ENCODE measurements around the gene YEATS2. TPM values are rescaled to one million over a fixed set of nuclear protein-coding genes. Genes with fewer than 3 reads are reported as not detected.

The YEATS2 gene
- polyA plus RNA-seq, 2 of the 4 experiments (the other 2 are of a cell fraction): 11.2 to 15.3 TPM

DNA sequence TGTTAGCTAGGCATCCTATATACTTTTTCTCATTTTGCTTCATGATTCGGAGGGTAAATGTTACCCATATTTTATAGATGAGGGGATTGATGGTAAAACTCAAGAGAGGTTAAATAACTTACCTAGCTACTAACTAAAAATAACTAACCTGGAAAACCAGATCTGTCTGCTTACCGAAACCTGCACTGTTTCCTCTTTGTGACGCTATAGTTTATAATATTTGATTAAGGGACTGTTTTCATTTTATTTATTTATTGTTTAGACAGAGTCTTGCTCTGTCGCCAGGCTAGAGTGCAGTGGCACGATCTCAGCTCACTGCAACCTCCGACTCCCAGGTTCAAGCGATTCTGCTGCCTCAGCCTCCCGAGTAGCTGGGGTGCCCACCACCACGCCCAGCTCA is 71.9 kb downstream of the YEATS2 start:
- no peak for FAIRE-seq
- H3K4me1 ChIP-seq: peaks cover 4% of the 10 kb centered on the region; the same call in 1 of the 3 replicates
- H3K4me2 ChIP-seq: no peak overlapping the region
- H3K27ac ChIP-seq: no peak overlapping the region
- DNase-seq (ENCODE audit: low read depth in 1 of 2, low spot score in 1 of 2): no peak
- WGBS (ENCODE audit: missing lambda C conversion rate): 89% methylated on average over 9 of the region's 9 CpGs
- POLR2A ChIA-PET: no interaction called here
- CTCF ChIA-PET: interaction anchor here (0.8 to 1.0 kb wide), 2 partner anchors 249 to 300 kb away, joined by 3 read pairs; partner anchors contain the start of gene ABCC5
- TF ChIP-seq CHD2 (IDR thresholded peaks at IDR 0.05; ENCODE audit: low read length, partially characterized antibody) (no peak), KDM1A (IDR thresholded peaks at IDR 0.05; ENCODE audit: low read depth) (no peak), RFX5 (IDR thresholded peaks at IDR 0.05) (no peak), HOXA7 (CRISPR knock-in tag; IDR thresholded peaks at IDR 0.05) (no peak), MYC (IDR thresholded peaks at IDR 0.05; ENCODE audit: borderline replicate concordance, low read length) (no peak), SREBF2 (IDR thresholded peaks at IDR 0.05) (no peak), POLR2AphosphoS2 (conservative IDR thresholded peaks at IDR 0.05; ENCODE audit: low read length) (no peak), RARB (CRISPR knock-in tag; IDR thresholded peaks at IDR 0.05) (no peak), MAZ (IDR thresholded peaks at IDR 0.05; ENCODE audit: borderline replicate concordance, low read depth, low read length) (no peak), HOXB5 (CRISPR knock-in tag; IDR thresholded peaks at IDR 0.05) (no peak), GATA3 (IDR thresholded peaks at IDR 0.05; ENCODE audit: borderline replicate concordance) (no peak), EP300 (IDR thresholded peaks at IDR 0.05) (no peak), BHLHE40 (IDR thresholded peaks at IDR 0.05; ENCODE audit: low read depth, low read length) (no peak), HDAC2 (IDR thresholded peaks at IDR 0.05) (no peak)
- TF ChIP-seq, protein P1, sequence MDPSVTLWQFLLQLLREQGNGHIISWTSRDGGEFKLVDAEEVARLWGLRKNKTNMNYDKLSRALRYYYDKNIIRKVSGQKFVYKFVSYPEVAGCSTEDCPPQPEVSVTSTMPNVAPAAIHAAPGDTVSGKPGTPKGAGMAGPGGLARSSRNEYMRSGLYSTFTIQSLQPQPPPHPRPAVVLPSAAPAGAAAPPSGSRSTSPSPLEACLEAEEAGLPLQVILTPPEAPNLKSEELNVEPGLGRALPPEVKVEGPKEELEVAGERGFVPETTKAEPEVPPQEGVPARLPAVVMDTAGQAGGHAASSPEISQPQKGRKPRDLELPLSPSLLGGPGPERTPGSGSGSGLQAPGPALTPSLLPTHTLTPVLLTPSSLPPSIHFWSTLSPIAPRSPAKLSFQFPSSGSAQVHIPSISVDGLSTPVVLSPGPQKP (IDR thresholded peaks at IDR 0.05; ENCODE audit: low read depth, low read length): no peak
- TF ChIP-seq, protein P2, sequence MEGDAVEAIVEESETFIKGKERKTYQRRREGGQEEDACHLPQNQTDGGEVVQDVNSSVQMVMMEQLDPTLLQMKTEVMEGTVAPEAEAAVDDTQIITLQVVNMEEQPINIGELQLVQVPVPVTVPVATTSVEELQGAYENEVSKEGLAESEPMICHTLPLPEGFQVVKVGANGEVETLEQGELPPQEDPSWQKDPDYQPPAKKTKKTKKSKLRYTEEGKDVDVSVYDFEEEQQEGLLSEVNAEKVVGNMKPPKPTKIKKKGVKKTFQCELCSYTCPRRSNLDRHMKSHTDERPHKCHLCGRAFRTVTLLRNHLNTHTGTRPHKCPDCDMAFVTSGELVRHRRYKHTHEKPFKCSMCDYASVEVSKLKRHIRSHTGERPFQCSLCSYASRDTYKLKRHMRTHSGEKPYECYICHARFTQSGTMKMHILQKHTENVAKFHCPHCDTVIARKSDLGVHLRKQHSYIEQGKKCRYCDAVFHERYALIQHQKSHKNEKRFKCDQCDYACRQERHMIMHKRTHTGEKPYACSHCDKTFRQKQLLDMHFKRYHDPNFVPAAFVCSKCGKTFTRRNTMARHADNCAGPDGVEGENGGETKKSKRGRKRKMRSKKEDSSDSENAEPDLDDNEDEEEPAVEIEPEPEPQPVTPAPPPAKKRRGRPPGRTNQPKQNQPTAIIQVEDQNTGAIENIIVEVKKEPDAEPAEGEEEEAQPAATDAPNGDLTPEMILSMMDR (IDR thresholded peaks at IDR 0.05): no peak
- TF ChIP-seq, protein P3, sequence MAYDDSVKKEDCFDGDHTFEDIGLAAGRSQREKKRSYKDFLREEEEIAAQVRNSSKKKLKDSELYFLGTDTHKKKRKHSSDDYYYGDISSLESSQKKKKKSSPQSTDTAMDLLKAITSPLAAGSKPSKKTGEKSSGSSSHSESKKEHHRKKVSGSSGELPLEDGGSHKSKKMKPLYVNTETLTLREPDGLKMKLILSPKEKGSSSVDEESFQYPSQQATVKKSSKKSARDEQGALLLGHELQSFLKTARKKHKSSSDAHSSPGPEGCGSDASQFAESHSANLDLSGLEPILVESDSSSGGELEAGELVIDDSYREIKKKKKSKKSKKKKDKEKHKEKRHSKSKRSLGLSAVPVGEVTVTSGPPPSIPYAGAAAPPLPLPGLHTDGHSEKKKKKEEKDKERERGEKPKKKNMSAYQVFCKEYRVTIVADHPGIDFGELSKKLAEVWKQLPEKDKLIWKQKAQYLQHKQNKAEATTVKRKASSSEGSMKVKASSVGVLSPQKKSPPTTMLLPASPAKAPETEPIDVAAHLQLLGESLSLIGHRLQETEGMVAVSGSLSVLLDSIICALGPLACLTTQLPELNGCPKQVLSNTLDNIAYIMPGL (CRISPR knock-in tag; IDR thresholded peaks at IDR 0.05; ENCODE audit: borderline replicate concordance): no peak
- TF ChIP-seq, protein P4, sequence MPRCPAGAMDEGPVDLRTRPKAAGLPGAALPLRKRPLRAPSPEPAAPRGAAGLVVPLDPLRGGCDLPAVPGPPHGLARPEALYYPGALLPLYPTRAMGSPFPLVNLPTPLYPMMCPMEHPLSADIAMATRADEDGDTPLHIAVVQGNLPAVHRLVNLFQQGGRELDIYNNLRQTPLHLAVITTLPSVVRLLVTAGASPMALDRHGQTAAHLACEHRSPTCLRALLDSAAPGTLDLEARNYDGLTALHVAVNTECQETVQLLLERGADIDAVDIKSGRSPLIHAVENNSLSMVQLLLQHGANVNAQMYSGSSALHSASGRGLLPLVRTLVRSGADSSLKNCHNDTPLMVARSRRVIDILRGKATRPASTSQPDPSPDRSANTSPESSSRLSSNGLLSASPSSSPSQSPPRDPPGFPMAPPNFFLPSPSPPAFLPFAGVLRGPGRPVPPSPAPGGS (IDR thresholded peaks at IDR 0.05): no peak
- H3K9me3 ChIP-seq: no peaks in the 10 kb centered on the region
- H3K4me3 ChIP-seq: no peak overlapping the region
- no peak for ATAC-seq

DNA sequence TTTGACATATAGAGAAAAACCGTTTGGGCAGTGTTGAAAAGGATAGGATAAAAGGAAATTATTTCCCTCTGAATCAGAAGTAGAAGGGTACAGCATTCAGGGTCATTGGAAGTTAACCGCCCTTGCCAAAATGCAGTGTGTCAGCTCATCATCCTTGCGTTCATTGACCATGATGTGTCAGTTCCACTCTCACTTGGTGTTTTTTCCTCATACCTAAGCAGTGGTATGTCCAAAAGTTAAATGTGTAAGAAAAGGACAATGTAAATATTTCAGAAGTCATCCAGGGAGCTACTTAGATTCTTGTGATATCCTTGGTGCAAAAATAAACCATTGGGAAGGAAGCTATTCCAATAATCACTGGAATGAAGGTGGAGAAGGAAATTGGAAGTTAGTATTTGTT is 77.0 kb downstream of the YEATS2 start:
- Histone ChIP-seq H3K4me3 (no peak overlapping the region), H3K27ac (no peak overlapping the region), H3K4me1 (no peaks in the 10 kb centered on the region), H3K4me2 (no peak overlapping the region), H3K9me3 (no peaks in the 10 kb centered on the region)
- TF ChIP-seq ESRRA (IDR thresholded peaks at IDR 0.05; ENCODE audit: borderline replicate concordance, low read length) (no peak), HOXB5 (CRISPR knock-in tag; IDR thresholded peaks at IDR 0.05) (no peak), JUN (IDR thresholded peaks at IDR 0.05) (no peak), MYC (IDR thresholded peaks at IDR 0.05; ENCODE audit: borderline replicate concordance, low read length) (no peak), RCOR1 (IDR thresholded peaks at IDR 0.05; ENCODE audit: low read depth, low read length) (no peak), PHF8 (IDR thresholded peaks at IDR 0.05; ENCODE audit: borderline replicate concordance, low read depth) (no peak), RAD21 (conservative IDR thresholded peaks at IDR 0.05 in 1 of 2, IDR thresholded peaks at IDR 0.05 in 1 of 2) (no peak), EHMT2 (IDR thresholded peaks at IDR 0.05; ENCODE audit: low read depth) (no peak)
- TF ChIP-seq, protein P5, sequence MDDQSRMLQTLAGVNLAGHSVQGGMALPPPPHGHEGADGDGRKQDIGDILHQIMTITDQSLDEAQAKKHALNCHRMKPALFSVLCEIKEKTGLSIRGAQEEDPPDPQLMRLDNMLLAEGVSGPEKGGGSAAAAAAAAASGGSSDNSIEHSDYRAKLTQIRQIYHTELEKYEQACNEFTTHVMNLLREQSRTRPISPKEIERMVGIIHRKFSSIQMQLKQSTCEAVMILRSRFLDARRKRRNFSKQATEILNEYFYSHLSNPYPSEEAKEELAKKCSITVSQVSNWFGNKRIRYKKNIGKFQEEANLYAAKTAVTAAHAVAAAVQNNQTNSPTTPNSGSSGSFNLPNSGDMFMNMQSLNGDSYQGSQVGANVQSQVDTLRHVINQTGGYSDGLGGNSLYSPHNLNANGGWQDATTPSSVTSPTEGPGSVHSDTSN (IDR thresholded peaks at IDR 0.05): no peak
- TF ChIP-seq, protein P6, sequence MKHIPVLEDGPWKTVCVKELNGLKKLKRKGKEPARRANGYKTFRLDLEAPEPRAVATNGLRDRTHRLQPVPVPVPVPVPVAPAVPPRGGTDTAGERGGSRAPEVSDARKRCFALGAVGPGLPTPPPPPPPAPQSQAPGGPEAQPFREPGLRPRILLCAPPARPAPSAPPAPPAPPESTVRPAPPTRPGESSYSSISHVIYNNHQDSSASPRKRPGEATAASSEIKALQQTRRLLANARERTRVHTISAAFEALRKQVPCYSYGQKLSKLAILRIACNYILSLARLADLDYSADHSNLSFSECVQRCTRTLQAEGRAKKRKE (CRISPR knock-in tag; IDR thresholded peaks at IDR 0.05; ENCODE audit: low read depth): no peak
- 68% methylated on average over 3 of the region's 3 CpGs for WGBS (ENCODE audit: missing lambda C conversion rate)
- ChIA-PET POLR2A (no interaction called here), CTCF (interaction anchor here (2.7 kb wide), 1 partner anchor 8 kb away, joined by 8 read pairs; no protein-coding TSS in a partner anchor)
- ATAC-seq: no peak
- no peak for FAIRE-seq
- no peak for DNase-seq (ENCODE audit: low read depth in 1 of 2, low spot score in 1 of 2)
